ENCODE measurements around the gene ACO2. TPM values are rescaled to one million over a fixed set of nuclear protein-coding genes. Genes with fewer than 3 reads are reported as not detected.

The ACO2 gene
- total RNA-seq, 2 experiments from 2014 or later: 69.5 to 71.9 TPM

GRCh38 chr22:41504397-41504796, 35.5 kb downstream of the ACO2 start:
- Mint-ChIP-seq H3K4me3 (no peak overlapping the region), H3K36me3 (ENCODE audit: low read depth) (peaks cover 74% of the 10 kb centered on the region), H3K9me3 (no peaks in the 10 kb centered on the region), H3K27me3 (no peaks in the 10 kb centered on the region), H3K4me1 (ENCODE audit: low read depth) (no peaks in the 10 kb centered on the region), H3K27ac (no peak overlapping the region)
- ChIA-PET CTCF (interaction anchor here (1.6 kb wide), 1 partner anchor 20 kb away, joined by 3 read pairs; no protein-coding TSS in a partner anchor), POLR2A (no interaction called here)
- no peaks in the 10 kb centered on the region for H3K9me3 ChIP-seq (ENCODE audit: control insufficient read depth in 1 of 2, insufficient read depth in 1 of 2, low read length in 2 of 2)
- intact Hi-C loops (cut with DNase I, micrococcal nuclease): loop anchor here in 1 of 2 experiments (10.0 kb wide), 1 partner anchor 580 kb away; no protein-coding TSS in a partner anchor
- no peak overlapping the region for H3K4me3 ChIP-seq (ENCODE audit: low read length)
- H3K36me3 ChIP-seq (ENCODE audit: insufficient read depth, low read length): peaks cover 70% of the 10 kb centered on the region
- H3K27me3 ChIP-seq (ENCODE audit: control insufficient read depth in 1 of 2, insufficient read depth in 2 of 2, low read length in 2 of 2): no peaks in the 10 kb centered on the region
- no peak for TF ChIP-seq CTCF (IDR thresholded peaks at IDR 0.05)
- no peak for DNase-seq
- no peak overlapping the region for H3K27ac ChIP-seq (ENCODE audit: low read depth in 1 of 2, low read length in 2 of 2)
- ATAC-seq (ENCODE audit: poor library complexity): no peak
- H3K4me1 ChIP-seq (ENCODE audit: insufficient read depth, low read length): no peaks in the 10 kb centered on the region

GRCh38 chr22:41504816-41505215, 35.9 kb downstream of the ACO2 start:
- no peaks in the 10 kb centered on the region for H3K4me1 ChIP-seq (ENCODE audit: insufficient read depth, low read length)
- Mint-ChIP-seq H3K4me3 (no peak overlapping the region), H3K27ac (no peak overlapping the region), H3K27me3 (no peaks in the 10 kb centered on the region), H3K9me3 (no peaks in the 10 kb centered on the region), H3K36me3 (ENCODE audit: low read depth) (peaks cover 74% of the 10 kb centered on the region), H3K4me1 (ENCODE audit: low read depth) (no peaks in the 10 kb centered on the region)
- no peaks in the 10 kb centered on the region for H3K9me3 ChIP-seq (ENCODE audit: control insufficient read depth in 1 of 2, insufficient read depth in 1 of 2, low read length in 2 of 2)
- ATAC-seq (ENCODE audit: poor library complexity) (no peak), DNase-seq (no peak)
- ChIA-PET CTCF (interaction anchor here (1.0 to 1.8 kb wide), 4 partner anchors 13 to 22 kb away, joined by 3 to 4 read pairs (median 4); no protein-coding TSS in a partner anchor), POLR2A (no interaction called here)
- intact Hi-C loops (cut with DNase I, micrococcal nuclease): loop anchor here in 1 of 2 experiments (10.0 kb wide), 1 partner anchor 580 kb away; no protein-coding TSS in a partner anchor
- no peak overlapping the region for H3K27ac ChIP-seq (ENCODE audit: low read depth in 1 of 2, low read length in 2 of 2)
- TF ChIP-seq CTCF (IDR thresholded peaks at IDR 0.05): no peak
- H3K36me3 ChIP-seq (ENCODE audit: insufficient read depth, low read length): peaks cover 66% of the 10 kb centered on the region
- H3K27me3 ChIP-seq (ENCODE audit: control insufficient read depth in 1 of 2, insufficient read depth in 2 of 2, low read length in 2 of 2): no peaks in the 10 kb centered on the region
- no peak overlapping the region for H3K4me3 ChIP-seq (ENCODE audit: low read length)

GRCh38 chr22:41505511-41506220, 36.7 kb downstream of the ACO2 start:
- CTCF ChIA-PET: interaction anchor here (1.0 to 1.8 kb wide), 5 partner anchors 12 to 102 kb away, joined by 3 to 6 read pairs (median 4); no protein-coding TSS in a partner anchor
- Mint-ChIP-seq H3K4me3 (no peak overlapping the region), H3K36me3 (ENCODE audit: low read depth) (peaks cover 76% of the 10 kb centered on the region), H3K27me3 (no peaks in the 10 kb centered on the region), H3K4me1 (ENCODE audit: low read depth) (no peaks in the 10 kb centered on the region), H3K27ac (no peak overlapping the region), H3K9me3 (no peaks in the 10 kb centered on the region)
- intact Hi-C loops (cut with DNase I, micrococcal nuclease): loop anchor here in 1 of 2 experiments (10.0 kb wide), 1 partner anchor 581 kb away; no protein-coding TSS in a partner anchor
- ATAC-seq (ENCODE audit: poor library complexity) (no peak), DNase-seq (no peak)
- Histone ChIP-seq H3K27me3 (ENCODE audit: control insufficient read depth in 1 of 2, insufficient read depth in 2 of 2, low read length in 2 of 2) (no peaks in the 10 kb centered on the region), H3K36me3 (ENCODE audit: insufficient read depth, low read length) (peaks cover 68% of the 10 kb centered on the region), H3K4me3 (ENCODE audit: low read length) (no peak overlapping the region), H3K4me1 (ENCODE audit: insufficient read depth, low read length) (no peaks in the 10 kb centered on the region), H3K27ac (ENCODE audit: low read depth in 1 of 2, low read length in 2 of 2) (no peak overlapping the region), H3K9me3 (ENCODE audit: control insufficient read depth in 1 of 2, insufficient read depth in 1 of 2, low read length in 2 of 2) (no peaks in the 10 kb centered on the region)
- no peak for TF ChIP-seq CTCF (IDR thresholded peaks at IDR 0.05)
- POLR2A ChIA-PET: no interaction called here

Data from CD4-positive, alpha-beta T cell (primary cell).